ENCODE results near the gene ALS2.

GRCh38 chr2:201668402-201668910, 112.3 kb downstream of the ALS2 start:
- no peak for TF ChIP-seq CTCF (IDR thresholded peaks at IDR 0.05)
- no peak for TF ChIP-seq POLR2A (IDR thresholded peaks at IDR 0.05)

Data from body of pancreas (tissue), 4 donors.